Activated CD4-positive, CD25-positive, alpha-beta regulatory T cell treated with anti-CD3 and anti-CD28 coated beads, Interleukin-2, amount 50 U/mL, for 16 hours (primary cell): ENCODE data around the gene TMTC1.
"Not testable (repeated sequence)": the region's sequence is repeated elsewhere in the genome, so short reads cannot be mapped to it uniquely, and the experiment has no call there.

Source experiments
- DNase-seq: peaks from one replicate; pipeline ENCODE4 v3.0.0-alpha.2; 2020; ENCODE audit warnings: low read depth, low spot score

The TMTC1 gene

GRCh38 chr12:29572938-29573337, 210.8 kb downstream of the TMTC1 start:
- no peak for DNase-seq

GRCh38 chr12:29572464-29572863, 211.3 kb downstream of the TMTC1 start:
- no peak for DNase-seq

GRCh38 chr12:29569132-29569757, 214.5 kb downstream of the TMTC1 start:
- no peak for DNase-seq

GRCh38 chr12:29566441-29566840, 217.3 kb downstream of the TMTC1 start:
- no peak for DNase-seq

GRCh38 chr12:29565727-29566126, 218.0 kb downstream of the TMTC1 start:
- DNase-seq = no peak

GRCh38 chr12:29564925-29565324, 218.8 kb downstream of the TMTC1 start:
- no peak for DNase-seq

- no peak for DNase-seq
Observed at GRCh38 chr12:29563636-29564035, 220.1 kb downstream of the TMTC1 start.

- no peak for DNase-seq
Observed at GRCh38 chr12:29563071-29563470, 220.7 kb downstream of the TMTC1 start.

- no peak for DNase-seq
Observed at GRCh38 chr12:29562110-29562804, 221.5 kb downstream of the TMTC1 start.

GRCh38 chr12:29561664-29562071, 222.1 kb downstream of the TMTC1 start:
- DNase-seq = no peak

- DNase-seq = no peak
Observed at GRCh38 chr12:29559198-29559597, 224.5 kb downstream of the TMTC1 start.

- DNase-seq = no peak
Observed at GRCh38 chr12:29556363-29556762, 227.4 kb downstream of the TMTC1 start.

GRCh38 chr12:29555451-29555850, 228.3 kb downstream of the TMTC1 start:
- DNase-seq = not testable (repeated sequence)

- no peak for DNase-seq
Observed at GRCh38 chr12:29552994-29553748, 230.6 kb downstream of the TMTC1 start.

GRCh38 chr12:29552324-29552927, 231.3 kb downstream of the TMTC1 start:
- DNase-seq = no peak

- no peak for DNase-seq
Observed at GRCh38 chr12:29551812-29552211, 231.9 kb downstream of the TMTC1 start.

- no peak for DNase-seq
Observed at GRCh38 chr12:29547864-29548263, 235.9 kb downstream of the TMTC1 start.

GRCh38 chr12:29547151-29547632, 236.6 kb downstream of the TMTC1 start:
- no peak for DNase-seq

GRCh38 chr12:29546000-29546399, 237.7 kb downstream of the TMTC1 start:
- DNase-seq = no peak

- no peak for DNase-seq
Observed at GRCh38 chr12:29545102-29545467, 238.7 kb downstream of the TMTC1 start.

GRCh38 chr12:29544428-29545101, 239.2 kb downstream of the TMTC1 start:
- DNase-seq = no peak

- no peak for DNase-seq
Observed at GRCh38 chr12:29543036-29543435, 240.7 kb downstream of the TMTC1 start.
